Panc1 (cell line): ENCODE results near the gene SPEG. TPM values are rescaled to one million over a fixed set of nuclear protein-coding genes. Genes with fewer than 3 reads are reported as not detected.

Experiments used
- ATAC-seq: fragments of 200-7000 bp; cut with Tn5 transposase; 2 replicates; pipeline ENCODE4 v1.9.1; 2020; ENCODE audit warnings: mild to moderate bottlenecking, moderate library complexity
- BruUV-seq: library from RNA; stranded (reverse); fragments of 400-500 nt; replicated peaks from 2 replicates; lab custom pipeline; 2021; lab: Mats Ljungman, UMichigan
- CTCF ChIA-PET: fragments of 300-600 bp; sonication (Branson Sonifier 250); formaldehyde crosslinking; loops from one replicate; lab custom pipeline; 2022; ENCODE audit warnings: antibody characterized with exemption; lab: Charles Lee
- POLR2A ChIA-PET: fragments of 300-600 bp; sonication (Branson Sonifier 250); formaldehyde crosslinking; loops from one replicate; lab custom pipeline; 2022; ENCODE audit warnings: antibody characterized with exemption; lab: Charles Lee
- DNase-seq: peaks from one replicate; pipeline ENCODE4 v3.0.0-alpha.2; 2010; ENCODE audit warnings: low read depth, low spot score
- H3K27ac ChIP-seq: 2 replicates; pipeline ENCODE4 v1.5.1; 2011; ENCODE audit warnings: mild to moderate bottlenecking, low read length, inconsistent platforms
- H3K27me3 ChIP-seq: fragments of 200-500 bp; sonication (Bioruptor generic); 2 replicates; pipeline ENCODE4 v1.6.0; 2014; ENCODE audit warnings: low read length, inconsistent platforms; ENCODE audit not compliant: control insufficient read depth, insufficient read depth
- H3K36me3 ChIP-seq: fragments of 200-500 bp; sonication (Bioruptor generic); 2 replicates; pipeline ENCODE4 v1.5.1; 2014; ENCODE audit warnings: inconsistent platforms, mild to moderate bottlenecking, low read length, moderate library complexity; ENCODE audit not compliant: control insufficient read depth, insufficient read depth
- H3K4me1 ChIP-seq: 2 replicates; pipeline ENCODE4 v1.5.1; 2011; ENCODE audit warnings: inconsistent platforms, mild to moderate bottlenecking, low read length, moderate library complexity; ENCODE audit not compliant: control insufficient read depth, insufficient read depth
- H3K4me3 ChIP-seq, 2 experiments: 2 replicates each; pipeline ENCODE4 v1.5.1; 2011 to 2012; ENCODE audit warnings: low read depth in 2 of 2, low read length in 2 of 2, mild to moderate bottlenecking in 2 of 2, inconsistent platforms in 1 of 2, moderate library complexity in 1 of 2
- H3K9me3 ChIP-seq: fragments of 200-500 bp; sonication (Bioruptor generic); 2 replicates; pipeline ENCODE4 v1.5.1; 2014; ENCODE audit warnings: low read depth, mild to moderate bottlenecking, inconsistent platforms, low read length, moderate library complexity; ENCODE audit not compliant: control insufficient read depth, insufficient read depth
- CTCF ChIP-seq: fragments of 450-650 bp; IDR thresholded peaks from 2 replicates; pipeline ENCODE4 v1.5.1; 2017; ENCODE audit warnings: mild to moderate bottlenecking
- POLR2AphosphoS5 ChIP-seq: IDR thresholded peaks from 2 replicates; pipeline ENCODE4 v1.6.1; 2012; ENCODE audit warnings: mild to moderate bottlenecking, low read depth, low read length, moderate library complexity
- REST ChIP-seq, 2 experiments: IDR thresholded peaks; 2 replicates each; pipeline ENCODE4 v1.6.1; 2011 to 2012; ENCODE audit warnings: low read depth in 2 of 2, control low read depth in 1 of 2, low read length in 1 of 2, mild to moderate bottlenecking in 1 of 2, moderate library complexity in 1 of 2; ENCODE audit not compliant: insufficient read depth in 1 of 2
- SIN3A ChIP-seq: IDR thresholded peaks from 2 replicates; pipeline ENCODE4 v1.6.1; 2012; ENCODE audit warnings: low read depth, mild to moderate bottlenecking, low read length, moderate library complexity, borderline replicate concordance; ENCODE audit not compliant: insufficient read depth
- TCF7L2 ChIP-seq: IDR thresholded peaks from 2 replicates; pipeline ENCODE4 v1.6.1; 2011; ENCODE audit warnings: mild to moderate bottlenecking, low read depth, low read length, inconsistent platforms
- in situ Hi-C: cut with HindIII; loops from 2 replicates; pipeline ENCODE4 v1.10.0; 2016; ENCODE audit warnings: low sequenced_read_pairs, low pct_unique_long_range_greater_than_20kb
- intact Hi-C: fragments of 100-400 bp; cut with micrococcal nuclease; formaldehyde crosslinking; loops from one replicate; pipeline ENCODE4 v1.10.0; 2022; ENCODE audit not compliant: unreplicated experiment
- total RNA-seq: library from RNA; stranded (reverse); gene quantifications from one replicate; pipeline ENCODE4 v1.2.1, GENCODE V29; 2021; ENCODE audit not compliant: unreplicated experiment

The SPEG gene
- total RNA-seq, 1 experiment from 2014 or later = 3.4 TPM

- ChIA-PET POLR2A (interaction anchor here (0.6 to 0.9 kb wide), 7 partner anchors 53 to 371 kb away, joined by 3 to 13 read pairs (median 5); partner anchors contain the start of genes GMPPA and STK11IP), CTCF (interaction anchor here (0.6 to 1.5 kb wide), 12 partner anchors 15 to 259 kb away, joined by 3 to 8 read pairs (median 5); no protein-coding TSS in a partner anchor)
- Histone ChIP-seq H3K4me1 (peaks cover 12% of the 10 kb centered on the region), H3K27me3 (no peaks in the 10 kb centered on the region), H3K9me3 (no peaks in the 10 kb centered on the region), H3K27ac (peak within 1 kb of the TSS; percentile 92), H3K4me3 (peak within 1 kb of the TSS; percentile 85 to 92), H3K36me3 (peaks cover 6% of the 10 kb centered on the region)
- TF ChIP-seq CTCF (no peak), TCF7L2 (no peak), REST (IDR thresholded peaks at IDR 0.05; ENCODE audit: insufficient read depth in 1 of 2, low read depth in 2 of 2, low read length in 1 of 2) (0 out of 4 replicates have a peak, but pooled peaks of 1 of the 2 experiments have one; percentile 13), POLR2AphosphoS5 (peak; percentile 36; the same call in 1 of the 2 replicates), SIN3A (no peak)
- intact Hi-C loops = no loop called here
- in situ Hi-C loops = no loop called here
- ATAC-seq (peak; percentile 83), DNase-seq (no peak)
- BruUV-seq = no TSS peak
Observed at GRCh38 chr2:219387306-219388120, 47.1 kb upstream of the SPEG start, which contains the start of gene DNPEP. TSS of gene DNPEP (minus strand) at chr2:219387912. CDS start at chr2:219387794, 118 bp downstream.

- peak; percentile 88 for ATAC-seq
- POLR2A ChIA-PET = interaction anchor here (0.6 to 0.9 kb wide), 7 partner anchors 10 to 372 kb away, joined by 3 to 13 read pairs (median 5); partner anchors contain the start of gene GMPPA
- no peak for DNase-seq
- H3K36me3 ChIP-seq = peaks cover 6% of the 10 kb centered on the region
- peak overlapping the region; percentile 87 for H3K27ac ChIP-seq
- H3K27me3 ChIP-seq = no peaks in the 10 kb centered on the region
- CTCF ChIA-PET = interaction anchor here (0.6 to 1.5 kb wide), 16 partner anchors 14 to 266 kb away, joined by 3 to 8 read pairs (median 5); no protein-coding TSS in a partner anchor
- peaks cover 12% of the 10 kb centered on the region for H3K4me1 ChIP-seq
- no TSS peak for BruUV-seq
- in situ Hi-C loops (no loop called here), intact Hi-C loops (no loop called here)
- H3K9me3 ChIP-seq = no peaks in the 10 kb centered on the region
- TF ChIP-seq CTCF = peak; percentile 79
- no peak for TF ChIP-seq TCF7L2
- peak overlapping the region; percentile 51 for H3K4me3 ChIP-seq
Observed at GRCh38 chr2:219388121-219388906, 46.3 kb upstream of the SPEG start.
